Colonic mucosa (tissue), 4 donors: ENCODE results near the gene TBX1. TPM values are rescaled to one million over a fixed set of nuclear protein-coding genes. Genes with fewer than 3 reads are reported as not detected.
A peak's percentile ranks its signal among the peaks of the same experiment; 100 is the strongest.

ENCODE experiments used
- DNase-seq: peaks from one replicate; pipeline ENCODE4 v3.0.0-alpha.2; 2020
- H3K27ac ChIP-seq: fragments of 200-600 bp; one replicate; pipeline ENCODE4 v1.8.0; 2021
- H3K27me3 ChIP-seq: fragments of 200-600 bp; one replicate; pipeline ENCODE4 v1.8.0; 2021
- H3K36me3 ChIP-seq: fragments of 200-600 bp; one replicate; pipeline ENCODE4 v1.8.0; 2021
- H3K4me1 ChIP-seq: fragments of 200-600 bp; one replicate; pipeline ENCODE4 v1.8.0; 2021; ENCODE audit warnings: mild to moderate bottlenecking
- H3K4me3 ChIP-seq: fragments of 200-600 bp; one replicate; pipeline ENCODE4 v1.8.0; 2021
- H3K9ac ChIP-seq, 2 donors: one replicate each; pipeline ENCODE4 v1.7.0; 2013; ENCODE audit warnings: control low read depth in 2 of 2, low read depth in 2 of 2, low read length in 2 of 2
- H3K9me3 ChIP-seq: fragments of 200-600 bp; one replicate; pipeline ENCODE4 v1.8.0; 2021
- CTCF ChIP-seq: fragments of 200-600 bp; IDR thresholded peaks from one replicate; pipeline ENCODE4 v1.8.0; 2022; ENCODE audit warnings: antibody characterized with exemption, mild to moderate bottlenecking
- intact Hi-C: fragments of 100-400 bp; cut with DNase I; formaldehyde crosslinking; loops from one replicate; pipeline ENCODE4 v1.14.1; 2022
- total RNA-seq, 2 donors: library from RNA; stranded (reverse); fragmentation: NEBNext Ultra II Directional in 1 of 2; extraction: Animal tissue kit (Norgen Biotek cat#: 25700) in 1 of 2; gene quantifications; one replicate each; pipeline ENCODE4 v1.2.1, GENCODE V29; 2021
- donor health status: healthy.
- donor health status: DM: no; HTN: no; CAD: no.
- donor health status: DM: no; HTN: no; CAD: no.

TBX1 gene
- total RNA-seq, 2 donors from 2014 or later, result 0.80 to 1.9 TPM

GRCh38 chr22:19802001-19802893, 41.7 kb downstream of the TBX1 start:
- intact Hi-C loops, result no loop called here
- Histone ChIP-seq H3K27ac (no peak overlapping the region), H3K9me3 (no peaks in the 10 kb centered on the region), H3K27me3 (no peaks in the 10 kb centered on the region), H3K9ac (no peak overlapping the region), H3K4me3 (no peak overlapping the region), H3K4me1 (peaks cover 3% of the 10 kb centered on the region), H3K36me3 (no peaks in the 10 kb centered on the region)
- no peak for TF ChIP-seq CTCF
- DNase-seq, result no peak

DNA sequence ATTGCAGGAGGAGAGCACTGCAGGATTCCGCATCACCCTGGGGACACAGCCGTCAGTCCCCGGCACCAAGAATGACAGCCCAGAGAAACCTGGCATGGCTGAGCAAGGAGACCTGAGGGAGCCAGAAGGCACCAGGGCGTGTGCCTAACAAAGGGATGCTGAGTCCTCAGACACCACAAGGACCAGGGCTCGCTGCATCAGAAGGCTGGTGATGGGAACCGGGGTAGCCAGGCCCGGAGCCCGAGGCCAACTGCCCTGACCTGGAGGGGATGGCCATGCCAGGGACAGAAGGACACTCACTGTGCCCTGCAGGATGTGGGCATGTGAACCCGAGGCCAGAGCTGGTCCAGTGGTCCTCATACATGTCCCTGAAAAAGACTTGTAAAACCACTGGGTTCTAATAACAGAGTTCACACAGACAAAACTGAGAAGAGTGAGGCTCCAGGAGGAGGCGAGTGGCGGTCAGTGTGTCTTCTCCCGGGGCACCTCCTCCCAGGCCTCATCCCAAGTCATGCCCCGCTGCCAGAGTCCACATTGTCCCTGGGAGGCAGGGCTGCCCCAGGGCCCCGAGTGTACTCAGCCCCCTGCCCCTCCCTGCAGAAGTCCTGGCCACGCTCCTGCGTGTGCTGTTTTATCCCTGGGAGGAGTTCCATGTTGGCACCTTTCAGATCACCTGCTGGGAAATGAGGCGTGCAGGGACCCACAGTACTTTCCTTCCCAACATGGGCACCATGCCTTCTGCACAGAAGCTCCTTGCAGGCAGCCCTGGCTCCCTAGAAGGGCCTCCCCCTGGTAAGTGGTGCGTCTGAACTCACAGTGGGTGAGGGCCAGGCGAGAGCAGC, 42.5 kb downstream of the TBX1 start:
- Histone ChIP-seq H3K27me3 (no peaks in the 10 kb centered on the region), H3K36me3 (no peaks in the 10 kb centered on the region), H3K9ac (no peak overlapping the region), H3K4me3 (no peak overlapping the region), H3K4me1 (peaks cover 3% of the 10 kb centered on the region), H3K27ac (no peak overlapping the region), H3K9me3 (no peaks in the 10 kb centered on the region)
- intact Hi-C loops, result no loop called here
- no peak for DNase-seq
- no peak for TF ChIP-seq CTCF

DNA sequence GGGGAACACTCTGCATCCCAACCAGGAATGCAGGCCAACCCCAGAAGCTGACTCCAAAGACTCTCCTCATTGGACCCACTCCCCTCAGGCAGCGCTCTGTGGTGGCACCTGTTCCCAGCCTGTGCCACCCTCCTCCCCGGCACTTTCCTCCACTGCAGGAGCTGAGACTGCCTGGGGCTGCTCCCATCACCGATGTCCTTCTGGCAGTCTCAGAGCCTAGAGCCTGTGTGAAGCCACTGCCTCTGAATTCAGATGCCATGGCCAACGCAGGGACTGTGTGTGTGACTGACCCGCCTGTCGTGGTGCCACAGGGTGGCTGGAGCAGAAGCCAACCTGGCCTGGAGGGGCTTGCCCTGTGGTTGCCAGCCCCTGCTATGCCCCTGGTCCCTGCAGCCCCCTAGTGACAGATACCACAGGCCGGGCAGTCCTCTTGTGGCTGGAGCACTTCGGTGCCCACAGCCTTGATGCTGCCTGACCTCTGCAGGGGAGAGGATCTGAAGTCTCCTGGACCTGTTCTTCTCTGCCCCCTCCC, 43.2 kb downstream of the TBX1 start:
- Histone ChIP-seq H3K9me3 (no peaks in the 10 kb centered on the region), H3K36me3 (no peaks in the 10 kb centered on the region), H3K4me3 (no peak overlapping the region), H3K4me1 (peaks cover 3% of the 10 kb centered on the region), H3K27me3 (no peaks in the 10 kb centered on the region), H3K9ac (no peak overlapping the region), H3K27ac (no peak overlapping the region)
- no peak for TF ChIP-seq CTCF
- no peak for DNase-seq
- intact Hi-C loops, result no loop called here

DNA sequence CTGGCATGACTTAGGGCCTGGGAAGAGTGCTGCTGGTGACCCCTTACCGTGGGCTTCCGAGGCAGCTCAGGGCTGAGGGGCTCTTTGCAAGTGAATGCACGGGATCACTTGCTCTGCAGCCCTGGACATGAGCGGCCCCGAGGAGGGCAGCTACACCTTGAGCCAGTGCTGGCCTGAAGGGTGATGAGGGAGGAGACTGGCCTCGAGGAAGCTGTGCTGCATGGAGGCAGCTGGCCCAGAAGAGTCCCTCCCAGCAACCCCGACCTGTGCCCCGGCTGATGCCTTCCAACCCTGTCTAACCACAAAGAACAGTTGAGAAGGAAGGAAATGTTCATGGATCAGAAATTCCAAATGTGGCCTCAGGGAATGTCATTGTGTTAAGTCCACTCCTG, 45.2 kb downstream of the TBX1 start:
- peaks cover 3% of the 10 kb centered on the region for H3K4me1 ChIP-seq
- H3K4me3 ChIP-seq, result no peak overlapping the region
- no peak overlapping the region for H3K27ac ChIP-seq
- no peaks in the 10 kb centered on the region for H3K9me3 ChIP-seq
- no peak for TF ChIP-seq CTCF
- DNase-seq, result no peak
- H3K27me3 ChIP-seq, result no peaks in the 10 kb centered on the region
- no peak overlapping the region for H3K9ac ChIP-seq
- H3K36me3 ChIP-seq, result no peaks in the 10 kb centered on the region
- intact Hi-C loops, result no loop called here

- no peak for TF ChIP-seq CTCF
- Histone ChIP-seq H3K27me3 (no peaks in the 10 kb centered on the region), H3K27ac (no peak overlapping the region), H3K9me3 (no peaks in the 10 kb centered on the region), H3K4me1 (peaks cover 3% of the 10 kb centered on the region), H3K9ac (no peak overlapping the region), H3K4me3 (no peak overlapping the region), H3K36me3 (no peaks in the 10 kb centered on the region)
- intact Hi-C loops, result no loop called here
- DNase-seq, result peak; percentile 92
Observed at GRCh38 chr22:19806213-19807160, 45.9 kb downstream of the TBX1 start.
